22Rv1 (cell line): Measurements from ENCODE around the gene OSTF1.

Experiments used
- ZFX ChIP-seq: fragments of 450-650 bp; IDR thresholded peaks from 2 replicates; pipeline ENCODE4 v1.6.1; 2017; ENCODE audit warnings: antibody characterized with exemption, borderline replicate concordance
- TF ChIP-seq, protein P1 (sequence below): fragments of 450-650 bp; IDR thresholded peaks from 2 replicates; pipeline ENCODE4 v1.5.1; 2017; ENCODE audit warnings: mild to moderate bottlenecking

DNA sequence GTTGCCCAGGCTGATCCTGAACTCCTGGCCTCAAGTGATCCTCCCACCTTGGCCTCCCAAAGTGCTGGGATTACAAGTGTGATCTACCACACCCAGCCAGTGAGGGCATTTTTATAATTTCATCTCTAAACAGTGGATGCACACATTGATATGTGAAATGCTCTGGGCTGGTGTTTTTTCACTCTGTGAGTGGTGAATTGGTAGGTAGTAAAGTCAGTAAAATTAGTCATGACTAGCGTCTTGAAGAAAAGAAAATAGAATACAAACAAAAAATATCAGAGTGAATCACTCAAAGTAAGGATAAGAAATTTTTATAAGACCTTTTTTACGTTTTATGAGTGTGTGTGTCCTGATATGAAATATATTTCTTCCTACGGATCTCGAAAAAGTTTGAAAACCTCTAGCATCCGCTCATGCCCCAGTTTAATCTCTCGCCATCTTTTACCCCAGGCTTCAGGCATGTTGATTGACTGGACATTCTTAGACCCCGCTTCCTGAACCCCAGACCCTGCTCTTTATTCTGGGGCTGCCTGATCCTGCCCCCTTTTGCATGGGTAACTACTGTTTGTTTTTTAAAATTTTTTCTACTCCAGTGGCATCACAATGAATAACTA lies 14.0 kb downstream of the OSTF1 start:
- TF ChIP-seq, protein P1, sequence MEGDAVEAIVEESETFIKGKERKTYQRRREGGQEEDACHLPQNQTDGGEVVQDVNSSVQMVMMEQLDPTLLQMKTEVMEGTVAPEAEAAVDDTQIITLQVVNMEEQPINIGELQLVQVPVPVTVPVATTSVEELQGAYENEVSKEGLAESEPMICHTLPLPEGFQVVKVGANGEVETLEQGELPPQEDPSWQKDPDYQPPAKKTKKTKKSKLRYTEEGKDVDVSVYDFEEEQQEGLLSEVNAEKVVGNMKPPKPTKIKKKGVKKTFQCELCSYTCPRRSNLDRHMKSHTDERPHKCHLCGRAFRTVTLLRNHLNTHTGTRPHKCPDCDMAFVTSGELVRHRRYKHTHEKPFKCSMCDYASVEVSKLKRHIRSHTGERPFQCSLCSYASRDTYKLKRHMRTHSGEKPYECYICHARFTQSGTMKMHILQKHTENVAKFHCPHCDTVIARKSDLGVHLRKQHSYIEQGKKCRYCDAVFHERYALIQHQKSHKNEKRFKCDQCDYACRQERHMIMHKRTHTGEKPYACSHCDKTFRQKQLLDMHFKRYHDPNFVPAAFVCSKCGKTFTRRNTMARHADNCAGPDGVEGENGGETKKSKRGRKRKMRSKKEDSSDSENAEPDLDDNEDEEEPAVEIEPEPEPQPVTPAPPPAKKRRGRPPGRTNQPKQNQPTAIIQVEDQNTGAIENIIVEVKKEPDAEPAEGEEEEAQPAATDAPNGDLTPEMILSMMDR = no peak
- no peak for TF ChIP-seq ZFX
